Measurements from ENCODE around the gene KAZN.

KAZN gene

GRCh38 chr1:14778541-14778897 lies 180.0 kb downstream of the KAZN start:
- no peak for DNase-seq

GRCh38 chr1:14778898-14779865 lies 180.7 kb downstream of the KAZN start:
- DNase-seq = no peak

GRCh38 chr1:14780271-14780670 lies 181.8 kb downstream of the KAZN start:
- DNase-seq = no peak

GRCh38 chr1:14781811-14782210 lies 183.3 kb downstream of the KAZN start:
- no peak for DNase-seq

GRCh38 chr1:14782741-14783591 lies 184.5 kb downstream of the KAZN start:
- DNase-seq = peak; percentile 35

GRCh38 chr1:14783592-14783886 lies 185.1 kb downstream of the KAZN start:
- DNase-seq = no peak

GRCh38 chr1:14784790-14785773 lies 186.6 kb downstream of the KAZN start:
- DNase-seq = no peak

GRCh38 chr1:14786109-14786675 lies 187.7 kb downstream of the KAZN start:
- no peak for DNase-seq

- peak; percentile 84 for DNase-seq
Measured at GRCh38 chr1:14786681-14787080, 188.2 kb downstream of the KAZN start.

GRCh38 chr1:14787604-14788003 lies 189.1 kb downstream of the KAZN start:
- DNase-seq = no peak

- no peak for DNase-seq
Measured at GRCh38 chr1:14788080-14788479, 189.6 kb downstream of the KAZN start.

- DNase-seq = no peak
Measured at GRCh38 chr1:14790982-14791381, 192.5 kb downstream of the KAZN start.

GRCh38 chr1:14791654-14792053 lies 193.2 kb downstream of the KAZN start:
- no peak for DNase-seq

- DNase-seq = no peak
Measured at GRCh38 chr1:14794136-14794768, 195.8 kb downstream of the KAZN start.

- no peak for DNase-seq
Measured at GRCh38 chr1:14794906-14795305, 196.4 kb downstream of the KAZN start.

- DNase-seq = no peak
Measured at GRCh38 chr1:14795589-14795988, 197.1 kb downstream of the KAZN start.

GRCh38 chr1:14800014-14800413 lies 201.5 kb downstream of the KAZN start:
- no peak for DNase-seq

GRCh38 chr1:14800500-14801076 lies 202.1 kb downstream of the KAZN start:
- DNase-seq = no peak

GRCh38 chr1:14803002-14803789 lies 204.7 kb downstream of the KAZN start:
- DNase-seq = no peak

- DNase-seq = no peak
Measured at GRCh38 chr1:14804626-14805025, 206.1 kb downstream of the KAZN start.

GRCh38 chr1:14806772-14807171 lies 208.3 kb downstream of the KAZN start:
- DNase-seq = no peak
